ENCODE measurements around the gene PIP5K1A.

The PIP5K1A gene

DNA sequence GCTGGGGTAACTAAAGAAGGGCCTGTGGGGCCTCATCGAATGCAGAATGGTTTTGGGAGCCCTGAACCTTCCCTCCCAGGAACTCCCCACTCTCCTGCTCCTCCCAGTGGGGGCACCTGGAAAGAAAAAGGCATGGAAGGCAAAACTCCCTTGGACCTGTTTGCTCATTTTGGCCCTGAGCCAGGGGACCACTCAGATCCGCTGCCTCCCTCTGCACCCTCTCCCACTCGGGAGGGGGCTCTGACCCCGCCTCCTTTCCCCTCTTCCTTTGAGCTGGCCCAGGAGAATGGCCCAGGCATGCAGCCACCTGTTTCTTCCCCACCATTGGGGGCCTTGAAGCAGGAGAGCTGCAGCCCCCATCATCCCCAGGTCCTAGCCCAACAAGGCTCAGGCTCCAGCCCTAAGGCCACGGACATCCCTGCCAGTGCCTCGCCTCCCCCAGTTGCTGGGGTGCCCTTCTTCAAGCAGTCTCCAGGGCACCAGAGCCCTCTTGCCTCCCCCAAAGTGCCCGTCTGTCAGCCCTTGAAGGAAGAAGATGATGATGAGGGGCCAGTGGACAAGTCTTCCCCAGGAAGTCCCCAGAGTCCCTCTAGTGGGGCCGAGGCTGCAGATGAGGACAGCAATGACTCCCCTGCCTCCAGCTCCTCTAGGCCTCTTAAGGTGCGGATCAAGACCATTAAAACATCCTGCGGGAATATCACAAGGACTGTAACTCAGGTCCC is 88.4 kb downstream of the PIP5K1A start:
- POLR2A ChIA-PET: no interaction called here

DNA sequence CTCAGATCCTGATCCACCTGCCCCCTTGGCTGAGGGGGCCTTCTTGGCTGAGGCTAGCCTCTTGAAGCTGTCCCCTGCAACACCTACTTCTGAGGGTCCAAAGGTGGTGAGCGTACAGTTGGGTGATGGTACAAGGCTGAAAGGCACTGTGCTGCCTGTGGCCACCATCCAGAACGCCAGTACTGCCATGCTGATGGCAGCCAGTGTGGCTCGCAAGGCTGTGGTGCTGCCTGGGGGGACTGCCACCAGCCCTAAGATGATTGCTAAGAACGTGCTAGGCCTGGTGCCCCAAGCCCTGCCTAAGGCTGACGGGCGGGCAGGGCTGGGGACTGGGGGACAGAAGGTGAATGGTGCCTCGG is 89.0 kb downstream of the PIP5K1A start:
- POLR2A ChIA-PET: no interaction called here

More for the DNA sequence above, 88.4 kb downstream of the PIP5K1A start:
- CTCF ChIA-PET: interaction anchor here (1.1 to 7.7 kb wide), 3 partner anchors 11 to 90 kb away, joined by 3 to 57 read pairs (median 3); no protein-coding TSS in a partner anchor
- H3K4me3 ChIP-seq (ENCODE audit: low read depth, low read length): no peak overlapping the region
- DNase-seq (ENCODE audit: low read depth, low spot score): no peak
- TF ChIP-seq, protein P1, sequence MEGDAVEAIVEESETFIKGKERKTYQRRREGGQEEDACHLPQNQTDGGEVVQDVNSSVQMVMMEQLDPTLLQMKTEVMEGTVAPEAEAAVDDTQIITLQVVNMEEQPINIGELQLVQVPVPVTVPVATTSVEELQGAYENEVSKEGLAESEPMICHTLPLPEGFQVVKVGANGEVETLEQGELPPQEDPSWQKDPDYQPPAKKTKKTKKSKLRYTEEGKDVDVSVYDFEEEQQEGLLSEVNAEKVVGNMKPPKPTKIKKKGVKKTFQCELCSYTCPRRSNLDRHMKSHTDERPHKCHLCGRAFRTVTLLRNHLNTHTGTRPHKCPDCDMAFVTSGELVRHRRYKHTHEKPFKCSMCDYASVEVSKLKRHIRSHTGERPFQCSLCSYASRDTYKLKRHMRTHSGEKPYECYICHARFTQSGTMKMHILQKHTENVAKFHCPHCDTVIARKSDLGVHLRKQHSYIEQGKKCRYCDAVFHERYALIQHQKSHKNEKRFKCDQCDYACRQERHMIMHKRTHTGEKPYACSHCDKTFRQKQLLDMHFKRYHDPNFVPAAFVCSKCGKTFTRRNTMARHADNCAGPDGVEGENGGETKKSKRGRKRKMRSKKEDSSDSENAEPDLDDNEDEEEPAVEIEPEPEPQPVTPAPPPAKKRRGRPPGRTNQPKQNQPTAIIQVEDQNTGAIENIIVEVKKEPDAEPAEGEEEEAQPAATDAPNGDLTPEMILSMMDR (IDR thresholded peaks at IDR 0.05; ENCODE audit: insufficient read depth, low read length, missing control alignments): no peak

GRCh38 chr1:151287767-151288500 is 89.6 kb downstream of the PIP5K1A start:
- ChIA-PET POLR2A (no interaction called here), CTCF (interaction anchor here (1.0 to 7.7 kb wide), 4 partner anchors 10 to 91 kb away, joined by 3 to 57 read pairs (median 3); no protein-coding TSS in a partner anchor)
- H3K4me3 ChIP-seq (ENCODE audit: low read depth, low read length): no peak overlapping the region
- TF ChIP-seq, protein P1 (IDR thresholded peaks at IDR 0.05; ENCODE audit: insufficient read depth, low read length, missing control alignments): no peak
- no peak for DNase-seq (ENCODE audit: low read depth, low spot score)

More for the DNA sequence above, 89.0 kb downstream of the PIP5K1A start:
- DNase-seq (ENCODE audit: low read depth, low spot score): no peak
- TF ChIP-seq, protein P1 (IDR thresholded peaks at IDR 0.05; ENCODE audit: insufficient read depth, low read length, missing control alignments): no peak
- no peak overlapping the region for H3K4me3 ChIP-seq (ENCODE audit: low read depth, low read length)
- CTCF ChIA-PET: interaction anchor here (1.1 to 7.7 kb wide), 3 partner anchors 10 to 91 kb away, joined by 3 to 57 read pairs (median 3); no protein-coding TSS in a partner anchor

- ChIA-PET CTCF (interaction anchor here (1.0 to 7.7 kb wide), 2 partner anchors 12 to 21 kb away, joined by 3 to 57 read pairs; no protein-coding TSS in a partner anchor), POLR2A (no interaction called here)
- no peak overlapping the region for H3K4me3 ChIP-seq (ENCODE audit: low read depth, low read length)
- no peak for DNase-seq (ENCODE audit: low read depth, low spot score)
- TF ChIP-seq, protein P1 (IDR thresholded peaks at IDR 0.05; ENCODE audit: insufficient read depth, low read length, missing control alignments): no peak
Measured at GRCh38 chr1:151288502-151288901, 90.2 kb downstream of the PIP5K1A start.

GRCh38 chr1:151289080-151289935 is 91.0 kb downstream of the PIP5K1A start:
- CTCF ChIA-PET: interaction anchor here (0.7 to 7.7 kb wide), 3 partner anchors 9 to 20 kb away, joined by 3 to 57 read pairs (median 3); no protein-coding TSS in a partner anchor
- POLR2A ChIA-PET: no interaction called here

More at GRCh38 chr1:151289080-151289935, 91.0 kb downstream of the PIP5K1A start:
- TF ChIP-seq, protein P1 (IDR thresholded peaks at IDR 0.05; ENCODE audit: insufficient read depth, low read length, missing control alignments): no peak
- no peak for DNase-seq (ENCODE audit: low read depth, low spot score)
- H3K4me3 ChIP-seq (ENCODE audit: low read depth, low read length): no peak overlapping the region

Data from AG04449 (cell line).